Cardiac fibroblast (primary cell): ENCODE results near the gene NGRN.

Experiments used
- DNase-seq, 2 donors: peaks; one replicate each; pipeline versions ENCODE4 v3.0.0 to v3.0.0-alpha.2; 2010; ENCODE audit warnings: low read depth in 2 of 2
- H3K4me3 ChIP-seq, 2 donors: replicated peaks in 1 of 2; 1 replicate in 1 of 2; 2 replicates in 1 of 2; pipeline ENCODE4 v1.5.1; 2011; ENCODE audit warnings: low read depth in 2 of 2, low read length in 2 of 2, mild to moderate bottlenecking in 2 of 2, moderate library complexity in 1 of 2
- TF ChIP-seq, protein P1 (sequence below): IDR thresholded peaks from one replicate; pipeline ENCODE4 v1.5.1; 2011; ENCODE audit warnings: low read depth, mild to moderate bottlenecking, low read length, inconsistent platforms

The NGRN gene

DNA sequence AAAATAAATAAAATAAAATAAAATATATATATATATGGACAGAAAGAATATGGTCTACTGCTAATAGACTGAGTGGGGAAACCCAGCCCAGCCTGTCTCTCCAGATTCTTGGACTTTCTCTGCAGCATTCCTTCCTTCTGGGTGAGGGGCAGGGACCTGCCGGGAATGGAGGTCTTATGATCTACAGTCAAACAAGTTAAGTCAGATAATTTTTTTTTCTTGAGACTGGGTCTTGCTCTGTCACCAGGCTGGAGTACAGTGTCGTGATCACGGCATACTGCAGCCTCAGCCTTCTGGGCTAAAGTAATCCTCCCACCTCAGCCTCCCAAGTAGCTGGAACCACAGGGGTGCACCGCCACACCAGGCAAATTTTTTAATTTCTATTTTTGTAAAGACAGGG, 53.1 kb downstream of the NGRN start:
- TF ChIP-seq, protein P1, sequence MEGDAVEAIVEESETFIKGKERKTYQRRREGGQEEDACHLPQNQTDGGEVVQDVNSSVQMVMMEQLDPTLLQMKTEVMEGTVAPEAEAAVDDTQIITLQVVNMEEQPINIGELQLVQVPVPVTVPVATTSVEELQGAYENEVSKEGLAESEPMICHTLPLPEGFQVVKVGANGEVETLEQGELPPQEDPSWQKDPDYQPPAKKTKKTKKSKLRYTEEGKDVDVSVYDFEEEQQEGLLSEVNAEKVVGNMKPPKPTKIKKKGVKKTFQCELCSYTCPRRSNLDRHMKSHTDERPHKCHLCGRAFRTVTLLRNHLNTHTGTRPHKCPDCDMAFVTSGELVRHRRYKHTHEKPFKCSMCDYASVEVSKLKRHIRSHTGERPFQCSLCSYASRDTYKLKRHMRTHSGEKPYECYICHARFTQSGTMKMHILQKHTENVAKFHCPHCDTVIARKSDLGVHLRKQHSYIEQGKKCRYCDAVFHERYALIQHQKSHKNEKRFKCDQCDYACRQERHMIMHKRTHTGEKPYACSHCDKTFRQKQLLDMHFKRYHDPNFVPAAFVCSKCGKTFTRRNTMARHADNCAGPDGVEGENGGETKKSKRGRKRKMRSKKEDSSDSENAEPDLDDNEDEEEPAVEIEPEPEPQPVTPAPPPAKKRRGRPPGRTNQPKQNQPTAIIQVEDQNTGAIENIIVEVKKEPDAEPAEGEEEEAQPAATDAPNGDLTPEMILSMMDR = no peak
- DNase-seq = no peak
- no peak overlapping the region for H3K4me3 ChIP-seq

- TF ChIP-seq, protein P1 = peak; percentile 100
- no peak overlapping the region for H3K4me3 ChIP-seq
Measured at GRCh38 chr15:90320062-90320884, 54.8 kb downstream of the NGRN start.

GRCh38 chr15:90320885-90321278, 55.4 kb downstream of the NGRN start:
- no peak for DNase-seq
- TF ChIP-seq, protein P1 = no peak
- no peak overlapping the region for H3K4me3 ChIP-seq

More at GRCh38 chr15:90320062-90320884, 54.8 kb downstream of the NGRN start:
- DNase-seq = peak; percentile 93 to 95
